Stimulated activated CD8-positive, alpha-beta memory T cell treated with anti-CD3 and anti-CD28 coated beads, Interleukin-12 subunit alpha, Interleukin-12 subunit beta, amount 100 ng/mL, for 24 hours (primary cell): Measurements from ENCODE around the gene RFLNA.

Source experiments
- DNase-seq: peaks from one replicate; pipeline ENCODE4 v3.0.0-alpha.2; 2020; ENCODE audit errors: extremely low read depth

The RFLNA gene

GRCh38 chr12:124358572-124358971, 63.7 kb downstream of the RFLNA start:
- no peak for DNase-seq

GRCh38 chr12:124359671-124360581, 65.0 kb downstream of the RFLNA start:
- no peak for DNase-seq

- DNase-seq: no peak
Observed at GRCh38 chr12:124361074-124361970, 66.4 kb downstream of the RFLNA start.

- no peak for DNase-seq
Observed at GRCh38 chr12:124361996-124362395, 67.1 kb downstream of the RFLNA start.

GRCh38 chr12:124363353-124363965, 68.6 kb downstream of the RFLNA start:
- DNase-seq: no peak

GRCh38 chr12:124364543-124364942, 69.7 kb downstream of the RFLNA start:
- no peak for DNase-seq
